ENCODE data around the gene PROK1.

- TF ChIP-seq, protein P1, sequence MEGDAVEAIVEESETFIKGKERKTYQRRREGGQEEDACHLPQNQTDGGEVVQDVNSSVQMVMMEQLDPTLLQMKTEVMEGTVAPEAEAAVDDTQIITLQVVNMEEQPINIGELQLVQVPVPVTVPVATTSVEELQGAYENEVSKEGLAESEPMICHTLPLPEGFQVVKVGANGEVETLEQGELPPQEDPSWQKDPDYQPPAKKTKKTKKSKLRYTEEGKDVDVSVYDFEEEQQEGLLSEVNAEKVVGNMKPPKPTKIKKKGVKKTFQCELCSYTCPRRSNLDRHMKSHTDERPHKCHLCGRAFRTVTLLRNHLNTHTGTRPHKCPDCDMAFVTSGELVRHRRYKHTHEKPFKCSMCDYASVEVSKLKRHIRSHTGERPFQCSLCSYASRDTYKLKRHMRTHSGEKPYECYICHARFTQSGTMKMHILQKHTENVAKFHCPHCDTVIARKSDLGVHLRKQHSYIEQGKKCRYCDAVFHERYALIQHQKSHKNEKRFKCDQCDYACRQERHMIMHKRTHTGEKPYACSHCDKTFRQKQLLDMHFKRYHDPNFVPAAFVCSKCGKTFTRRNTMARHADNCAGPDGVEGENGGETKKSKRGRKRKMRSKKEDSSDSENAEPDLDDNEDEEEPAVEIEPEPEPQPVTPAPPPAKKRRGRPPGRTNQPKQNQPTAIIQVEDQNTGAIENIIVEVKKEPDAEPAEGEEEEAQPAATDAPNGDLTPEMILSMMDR (conservative IDR thresholded peaks at IDR 0.05; ENCODE audit: low read depth in 2 of 2) = no peak
- TF ChIP-seq EZH2 (IDR thresholded peaks at IDR 0.05; ENCODE audit: low read depth, unreplicated experiment) (no peak), CREB1 (CRISPR knock-in tag; IDR thresholded peaks at IDR 0.05; ENCODE audit: low read depth) (no peak), POLR2AphosphoS5 (IDR thresholded peaks at IDR 0.05; ENCODE audit: low read depth) (no peak), REST (IDR thresholded peaks at IDR 0.05; ENCODE audit: unreplicated experiment) (no peak), NANOG (IDR thresholded peaks at IDR 0.05; ENCODE audit: borderline replicate concordance) (no peak), JUNB (IDR thresholded peaks at IDR 0.05; ENCODE audit: unreplicated experiment) (no peak), EZH2phosphoT487 (IDR thresholded peaks at IDR 0.05; ENCODE audit: unreplicated experiment) (no peak), ETS1 (IDR thresholded peaks at IDR 0.05) (no peak), ZNF331 (CRISPR knock-in tag; IDR thresholded peaks at IDR 0.05; ENCODE audit: low read depth) (no peak)
Observed at GRCh38 chr1:110483308-110483685, 32.3 kb downstream of the PROK1 start.
